HepG2 (cell line): ENCODE data around the gene IPMK. TPM values are rescaled to one million over a fixed set of nuclear protein-coding genes. Genes with fewer than 3 reads are reported as not detected.
A peak's percentile ranks its signal among the peaks of the same experiment; 100 is the strongest.

Experiments used
- AHDC1 ChIP-seq: sonication (generic); formaldehyde crosslinking; IDR thresholded peaks from 2 replicates; pipeline ENCODE4 v1.5.1; 2020; ENCODE audit warnings: mild to moderate bottlenecking, missing genetic modification reagents, borderline replicate concordance
- MEIS1 ChIP-seq: sonication (generic); formaldehyde crosslinking; IDR thresholded peaks from 2 replicates; pipeline ENCODE4 v1.9.0; 2021; ENCODE audit warnings: mild to moderate bottlenecking, missing genetic modification reagents, moderate library complexity, borderline replicate concordance
- NFKB2 ChIP-seq: sonication (generic); formaldehyde crosslinking; IDR thresholded peaks from 2 replicates; pipeline ENCODE4 v1.4.0; 2020; ENCODE audit warnings: missing genetic modification reagents, borderline replicate concordance
- PCBP2 ChIP-seq: fragments of 200-400 bp; formaldehyde crosslinking; optimal IDR thresholded peaks from 2 replicates; pipeline ENCODE3; 2018; ENCODE audit warnings: low read length, low read depth; ENCODE audit not compliant: poor library complexity, severe bottlenecking
- RORA ChIP-seq: sonication (generic); formaldehyde crosslinking; IDR thresholded peaks from 2 replicates; pipeline ENCODE4 v1.5.0; 2020; ENCODE audit warnings: mild to moderate bottlenecking, missing genetic modification reagents, moderate library complexity
- RXRA ChIP-seq: sonication (generic); formaldehyde crosslinking; IDR thresholded peaks from 2 replicates; pipeline ENCODE4 v1.5.1; 2020; ENCODE audit warnings: missing genetic modification reagents
- SNAPC5 ChIP-seq: sonication (generic); formaldehyde crosslinking; IDR thresholded peaks from 2 replicates; pipeline ENCODE4 v1.8.1; 2023; ENCODE audit warnings: mild to moderate bottlenecking, missing genetic modification reagents, borderline replicate concordance
- SRSF4 ChIP-seq: fragments of 200-400 bp; formaldehyde crosslinking; IDR thresholded peaks from one replicate; pipeline ENCODE4 v1.6.1; 2018; ENCODE audit warnings: mild to moderate bottlenecking, low read depth, low read length, moderate library complexity; ENCODE audit not compliant: poor library complexity, severe bottlenecking
- ZBTB42 ChIP-seq: sonication (generic); formaldehyde crosslinking; IDR thresholded peaks from 2 replicates; pipeline ENCODE4 v1.5.0; 2020; ENCODE audit warnings: mild to moderate bottlenecking, missing genetic modification reagents
- ZFP90 ChIP-seq: sonication (generic); formaldehyde crosslinking; IDR thresholded peaks from 2 replicates; pipeline ENCODE4 v1.8.0; 2022; ENCODE audit warnings: missing genetic modification reagents, mild to moderate bottlenecking, inconsistent platforms, borderline replicate concordance
- ZNF549 ChIP-seq: sonication (generic); formaldehyde crosslinking; IDR thresholded peaks from 2 replicates; pipeline ENCODE4 v1.5.0; 2020; ENCODE audit warnings: missing genetic modification reagents
- ZNF550 ChIP-seq: sonication (generic); formaldehyde crosslinking; IDR thresholded peaks from 2 replicates; pipeline ENCODE4 v1.4.0; 2020; ENCODE audit warnings: mild to moderate bottlenecking, missing genetic modification reagents, borderline replicate concordance
- ZNF562 ChIP-seq: sonication (generic); formaldehyde crosslinking; IDR thresholded peaks from 2 replicates; pipeline ENCODE4 v1.8.0; 2022; ENCODE audit warnings: missing genetic modification reagents, borderline replicate concordance
- ZNF563 ChIP-seq: sonication (generic); formaldehyde crosslinking; IDR thresholded peaks from 2 replicates; pipeline ENCODE4 v1.8.0; 2022; ENCODE audit warnings: mild to moderate bottlenecking, moderate library complexity, missing genetic modification reagents
- ZNF567 ChIP-seq: sonication (generic); formaldehyde crosslinking; IDR thresholded peaks from 2 replicates; pipeline ENCODE4 v1.8.1; 2023; ENCODE audit warnings: mild to moderate bottlenecking, missing genetic modification reagents, borderline replicate concordance
- ZNF672 ChIP-seq: sonication (generic); formaldehyde crosslinking; IDR thresholded peaks from 2 replicates; pipeline ENCODE4 v1.8.1; 2022; ENCODE audit warnings: missing genetic modification reagents
- ZNF674 ChIP-seq: sonication (generic); formaldehyde crosslinking; IDR thresholded peaks from 2 replicates; pipeline ENCODE4 v1.5.0; 2020; ENCODE audit warnings: low read depth, mild to moderate bottlenecking, missing genetic modification reagents
- ZNF720 ChIP-seq: sonication (generic); formaldehyde crosslinking; IDR thresholded peaks from 2 replicates; pipeline ENCODE4 v1.4.0; 2020; ENCODE audit warnings: missing genetic modification reagents
- polyA plus RNA-seq, 8 experiments: library from polyadenylated mRNA; depleted of rRNA in 3 of 8; stranded (reverse) in 7 of 8; unstranded in 1 of 8; fragments of >200 nt; fragmentation: Illumina TruSeq in 4 of 8; extraction: Trizol in 4 of 8; gene quantifications; 2 replicates each; pipeline versions ENCODE4 v1.2.1 to v1.2.3, GENCODE V29; 2011 to 2016; ENCODE audit warnings: low read depth in 4 of 8, missing spikeins in 1 of 8, mixed read lengths in 1 of 8; ENCODE audit not compliant: insufficient read depth in 1 of 8
- total RNA-seq, 5 experiments: library from RNA; depleted of rRNA; stranded (reverse); fragments of >200 nt; fragmentation: Illumina TruSeq; extraction: Trizol; gene quantifications; 2 replicates each; pipeline ENCODE4 v1.2.3, GENCODE V29; 2016; ENCODE audit warnings: low read depth in 1 of 5
- TF ChIP-seq, protein P1 (sequence below): sonication (generic); formaldehyde crosslinking; conservative IDR thresholded peaks from 2 replicates; pipeline ENCODE4 v1.8.0; 2022; ENCODE audit warnings: mild to moderate bottlenecking, moderate library complexity, missing genetic modification reagents

IPMK gene
- total and polyA plus RNA-seq, 2 of the 13 experiments (the other 11 are each of a cell fraction or from before 2014, with no cell fraction given): 2.7 to 3.9 TPM

GRCh38 chr10:58268946-58269781 is 1.5 kb upstream of the IPMK start, which contains the start of gene CISD1 (continued):
- TF ChIP-seq, protein P1, sequence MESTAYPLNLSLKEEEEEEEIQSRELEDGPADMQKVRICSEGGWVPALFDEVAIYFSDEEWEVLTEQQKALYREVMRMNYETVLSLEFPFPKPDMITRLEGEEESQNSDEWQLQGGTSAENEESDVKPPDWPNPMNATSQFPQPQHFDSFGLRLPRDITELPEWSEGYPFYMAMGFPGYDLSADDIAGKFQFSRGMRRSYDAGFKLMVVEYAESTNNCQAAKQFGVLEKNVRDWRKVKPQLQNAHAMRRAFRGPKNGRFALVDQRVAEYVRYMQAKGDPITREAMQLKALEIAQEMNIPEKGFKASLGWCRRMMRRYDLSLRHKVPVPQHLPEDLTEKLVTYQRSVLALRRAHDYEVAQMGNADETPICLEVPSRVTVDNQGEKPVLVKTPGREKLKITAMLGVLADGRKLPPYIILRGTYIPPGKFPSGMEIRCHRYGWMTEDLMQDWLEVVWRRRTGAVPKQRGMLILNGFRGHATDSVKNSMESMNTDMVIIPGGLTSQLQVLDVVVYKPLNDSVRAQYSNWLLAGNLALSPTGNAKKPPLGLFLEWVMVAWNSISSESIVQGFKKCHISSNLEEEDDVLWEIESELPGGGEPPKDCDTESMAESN (CRISPR knock-in tag): peak; percentile 98
- TF ChIP-seq RXRA (peak; percentile 81; the same call in 1 of the 2 replicates), ZNF549 (CRISPR knock-in tag) (peak; percentile 55; the same call in 1 of the 2 replicates), RORA (CRISPR knock-in tag) (no peak), ZBTB42 (CRISPR knock-in tag) (peak; percentile 88), AHDC1 (CRISPR knock-in tag) (no peak), NFKB2 (CRISPR knock-in tag) (peak; percentile 97), ZFP90 (CRISPR knock-in tag) (peak; percentile 97), ZNF567 (peak; percentile 78; the same call in 1 of the 2 replicates), ZNF672 (CRISPR knock-in tag) (no peak), ZNF563 (peak; percentile 97), SRSF4 (no peak), ZNF674 (CRISPR knock-in tag) (peak; percentile 70; the same call in 1 of the 2 replicates), MEIS1 (peak; percentile 67; the same call in 1 of the 2 replicates), ZNF720 (no peak), ZNF562 (CRISPR knock-in tag) (peak; percentile 71; the same call in 1 of the 2 replicates), ZNF550 (CRISPR knock-in tag) (no peak; the same call in 1 of the 2 replicates), SNAPC5 (peak; percentile 96), PCBP2 (no peak)
